ENCODE results near the gene SLC26A5.

SLC26A5 gene

GRCh38 chr7:103348959-103349358, 97.0 kb downstream of the SLC26A5 start:
- H3K4me3 ChIP-seq (ENCODE audit: low read depth in 1 of 2, low read length in 1 of 2): peak overlapping the region in 1 of 2 experiments; percentile 70
- H3K36me3 ChIP-seq: no peaks in the 10 kb centered on the region
- peaks cover 39 to 40% of the 10 kb centered on the region in 2 experiments for H3K4me1 ChIP-seq (ENCODE audit: control insufficient read depth in 1 of 2, insufficient read depth in 1 of 2, low read depth in 1 of 2, low read length in 1 of 2)
- no peaks in the 10 kb centered on the region for H3K27me3 ChIP-seq
- H3K27ac ChIP-seq: peak overlapping the region; percentile 81
- no peaks in the 10 kb centered on the region for H3K9me3 ChIP-seq
- TF ChIP-seq CTCF (IDR thresholded peaks at IDR 0.05): no peak

GRCh38 chr7:103348452-103348851, 97.6 kb downstream of the SLC26A5 start:
- H3K27ac ChIP-seq: peak overlapping the region; percentile 81
- no peaks in the 10 kb centered on the region for H3K27me3 ChIP-seq
- H3K9me3 ChIP-seq: no peaks in the 10 kb centered on the region
- peak overlapping the region; percentile 70 to 94 for H3K4me3 ChIP-seq (ENCODE audit: low read depth in 1 of 2, low read length in 1 of 2)
- H3K36me3 ChIP-seq: no peaks in the 10 kb centered on the region
- peaks cover 44 to 45% of the 10 kb centered on the region in 2 experiments for H3K4me1 ChIP-seq (ENCODE audit: control insufficient read depth in 1 of 2, insufficient read depth in 1 of 2, low read depth in 1 of 2, low read length in 1 of 2)
- no peak for TF ChIP-seq CTCF (IDR thresholded peaks at IDR 0.05)

GRCh38 chr7:103347507-103348267, 98.3 kb downstream of the SLC26A5 start, which contains the start of gene PSMC2:
Gene PSMC2, plus strand, starts transcription at chr7:103347643. Its CDS starts 69 bp downstream, at chr7:103347712.
- Histone ChIP-seq H3K27me3 (no peaks in the 10 kb centered on the region), H3K27ac (peak within 1 kb of the TSS; percentile 81), H3K4me3 (ENCODE audit: low read depth in 1 of 2, low read length in 1 of 2) (peak within 1 kb of the TSS; percentile 70 to 94), H3K4me1 (ENCODE audit: control insufficient read depth in 1 of 2, insufficient read depth in 1 of 2, low read depth in 1 of 2, low read length in 1 of 2) (peaks cover 44 to 47% of the 10 kb centered on the region in 2 experiments), H3K9me3 (no peaks in the 10 kb centered on the region), H3K36me3 (no peaks in the 10 kb centered on the region)
- TF ChIP-seq CTCF (IDR thresholded peaks at IDR 0.05): no peak

- Histone ChIP-seq H3K27ac (no peak overlapping the region), H3K4me3 (ENCODE audit: low read depth in 1 of 2, low read length in 1 of 2) (no peak overlapping the region), H3K4me1 (ENCODE audit: control insufficient read depth in 1 of 2, insufficient read depth in 1 of 2, low read depth in 1 of 2, low read length in 1 of 2) (peaks cover 44 to 47% of the 10 kb centered on the region in 2 experiments), H3K36me3 (peaks cover under 1% of the 10 kb centered on the region), H3K27me3 (no peaks in the 10 kb centered on the region), H3K9me3 (no peaks in the 10 kb centered on the region)
- TF ChIP-seq CTCF (IDR thresholded peaks at IDR 0.05): no peak
These were observed 99.6 kb downstream of the SLC26A5 start for GRCh38 chr7:103346396-103346795.

- Histone ChIP-seq H3K4me3 (ENCODE audit: low read depth in 1 of 2, low read length in 1 of 2) (peak within 1 kb of the TSS; percentile 72 to 82), H3K4me1 (ENCODE audit: control insufficient read depth in 1 of 2, insufficient read depth in 1 of 2, low read depth in 1 of 2, low read length in 1 of 2) (peaks cover 39 to 42% of the 10 kb centered on the region in 2 experiments), H3K27ac (peak within 1 kb of the TSS; percentile 81), H3K27me3 (no peaks in the 10 kb centered on the region), H3K9me3 (no peaks in the 10 kb centered on the region), H3K36me3 (peaks cover 11% of the 10 kb centered on the region)
- no peak for TF ChIP-seq CTCF (IDR thresholded peaks at IDR 0.05)
These were observed 101.4 kb downstream of the SLC26A5 start, which contains the start of gene DNAJC2 for GRCh38 chr7:103344453-103345149. Gene DNAJC2, minus strand, starts transcription at chr7:103344767. Its CDS starts 145 bp downstream, at chr7:103344622.

Measured in neutrophil (primary cell).